Measurements from ENCODE around the gene TNFAIP3. TPM values are rescaled to one million over a fixed set of nuclear protein-coding genes. Genes with fewer than 3 reads are reported as not detected.
A peak's percentile ranks its signal among the peaks of the same experiment; 100 is the strongest.

Gene TNFAIP3
- total RNA-seq, 4 donors from 2014 or later = 21.0 to 54.3 (median 29.8) TPM

- peak overlapping the region; percentile 2 to 74 (median 52) for H3K27ac ChIP-seq (replicated peaks in 1 of 4)
Observed at GRCh38 chr6:137820952-137821351, 46.1 kb upstream of the TNFAIP3 start.

GRCh38 chr6:137821491-137821890, 45.6 kb upstream of the TNFAIP3 start:
- Histone ChIP-seq H3K27ac (replicated peaks in 1 of 4) (peak overlapping the region; percentile 2 to 74 (median 52)), H3K4me3 (no peak overlapping the region), H3K9me3 (no peaks in the 10 kb centered on the region), H3K27me3 (no peaks in the 10 kb centered on the region), H3K4me1 (peaks cover 15 to 75% (median 62%) of the 10 kb centered on the region in 4 donors), H3K36me3 (no peaks in the 10 kb centered on the region)
- TF ChIP-seq EP300 (IDR thresholded peaks at IDR 0.05) = no peak
- no peak for TF ChIP-seq CTCF (IDR thresholded peaks at IDR 0.05)
- TF ChIP-seq POLR2A (IDR thresholded peaks at IDR 0.05; ENCODE audit: low read depth) = no peak
- TF ChIP-seq POLR2AphosphoS5 (IDR thresholded peaks at IDR 0.05) = no peak
- no peak for DNase-seq (ENCODE audit: extremely low spot score)
- 52% methylated on average over 3 of the region's 3 CpGs for WGBS
- intact Hi-C loops (cut with DNase I) = loop anchor here (5.0 kb wide), 1 partner anchor 46 kb away; the partner anchor contains the start of gene TNFAIP3

More at GRCh38 chr6:137820952-137821351, 46.1 kb upstream of the TNFAIP3 start:
- Histone ChIP-seq H3K36me3 (no peaks in the 10 kb centered on the region), H3K4me1 (peaks cover 15 to 80% (median 68%) of the 10 kb centered on the region in 4 donors), H3K27me3 (no peaks in the 10 kb centered on the region), H3K4me3 (no peak overlapping the region), H3K9me3 (no peaks in the 10 kb centered on the region)
- TF ChIP-seq EP300 (IDR thresholded peaks at IDR 0.05) = no peak
- no peak for TF ChIP-seq POLR2A (IDR thresholded peaks at IDR 0.05; ENCODE audit: low read depth)
- TF ChIP-seq CTCF (IDR thresholded peaks at IDR 0.05) = no peak
- no peak for TF ChIP-seq POLR2AphosphoS5 (IDR thresholded peaks at IDR 0.05)
- DNase-seq (ENCODE audit: extremely low spot score) = no peak
- intact Hi-C loops (cut with DNase I) = loop anchor here (5.0 kb wide), 1 partner anchor 46 kb away; the partner anchor contains the start of gene TNFAIP3
- 45% methylated on average over 1 of the region's 1 CpG for WGBS

GRCh38 chr6:137823826-137824555, 43.1 kb upstream of the TNFAIP3 start:
- Histone ChIP-seq H3K4me1 (peaks cover 15 to 63% (median 51%) of the 10 kb centered on the region in 4 donors), H3K27me3 (no peaks in the 10 kb centered on the region), H3K36me3 (no peaks in the 10 kb centered on the region), H3K9me3 (no peaks in the 10 kb centered on the region), H3K27ac (replicated peaks in 1 of 4) (peak overlapping the region; percentile 69 to 75 (median 72)), H3K4me3 (peak overlapping the region in 2 of 4 donors; percentile 1 to 2)
- no peak for TF ChIP-seq POLR2A (IDR thresholded peaks at IDR 0.05; ENCODE audit: low read depth)
- peak; percentile 69 to 84 for TF ChIP-seq POLR2AphosphoS5 (IDR thresholded peaks at IDR 0.05)
- no peak for TF ChIP-seq CTCF (IDR thresholded peaks at IDR 0.05)
- peak; percentile 79 for TF ChIP-seq EP300 (IDR thresholded peaks at IDR 0.05)
- DNase-seq (ENCODE audit: extremely low spot score) = no peak
- WGBS = 17% methylated on average over 11 of the region's 11 CpGs
- intact Hi-C loops (cut with DNase I) = loop anchor here (5.0 kb wide), 1 partner anchor 43 kb away; the partner anchor contains the start of gene TNFAIP3

- intact Hi-C loops (cut with DNase I) = loop anchor here (5.0 kb wide), 1 partner anchor 43 kb away; the partner anchor contains the start of gene TNFAIP3
- H3K4me3 ChIP-seq = peak overlapping the region in 2 of 4 donors; percentile 1 to 2
- H3K27me3 ChIP-seq = no peaks in the 10 kb centered on the region
- TF ChIP-seq CTCF (IDR thresholded peaks at IDR 0.05) (no peak), EP300 (IDR thresholded peaks at IDR 0.05) (no peak), POLR2A (IDR thresholded peaks at IDR 0.05; ENCODE audit: low read depth) (no peak), POLR2AphosphoS5 (IDR thresholded peaks at IDR 0.05) (no peak)
- no peaks in the 10 kb centered on the region for H3K9me3 ChIP-seq
- H3K36me3 ChIP-seq = no peaks in the 10 kb centered on the region
- peaks cover 15 to 58% (median 51%) of the 10 kb centered on the region in 4 donors for H3K4me1 ChIP-seq
- no peak for DNase-seq (ENCODE audit: extremely low spot score)
- peak overlapping the region; percentile 69 to 75 (median 72) for H3K27ac ChIP-seq (replicated peaks in 1 of 4)
- 25% methylated on average over 1 of the region's 1 CpG for WGBS
Observed at GRCh38 chr6:137824556-137824879, 42.5 kb upstream of the TNFAIP3 start.

All from esophagus muscularis mucosa (tissue), 4 donors.